Osteoblast (primary cell): Measurements from ENCODE around the gene TMSB4X. TPM values are rescaled to one million over a fixed set of nuclear protein-coding genes. Genes with fewer than 3 reads are reported as not detected.

Experiments used
- DNase-seq: peaks from one replicate; pipeline ENCODE4 v3.0.0; 2011; ENCODE audit warnings: low spot score, mixed read lengths; ENCODE audit not compliant: insufficient read length; ENCODE audit errors: missing footprints
- H2AFZ ChIP-seq: 2 replicates; pipeline ENCODE4 v1.6.0; 2011; ENCODE audit warnings: mild to moderate bottlenecking, low read length
- H3K27ac ChIP-seq: 2 replicates; pipeline ENCODE4 v1.5.1; 2011; ENCODE audit warnings: mild to moderate bottlenecking, low read depth, low read length, moderate library complexity
- H3K27me3 ChIP-seq: 2 replicates; pipeline ENCODE4 v1.6.0; 2012; ENCODE audit warnings: mild to moderate bottlenecking, control low read depth, inconsistent platforms, low read length, moderate library complexity; ENCODE audit not compliant: insufficient read depth
- H3K36me3 ChIP-seq: 2 replicates; pipeline ENCODE4 v1.5.1; 2011; ENCODE audit warnings: mild to moderate bottlenecking, low read length, control low read depth, moderate library complexity; ENCODE audit not compliant: insufficient read depth
- H3K4me1 ChIP-seq: 2 replicates; pipeline ENCODE4 v1.5.1; 2011; ENCODE audit warnings: mild to moderate bottlenecking, low read length, control low read depth, moderate library complexity; ENCODE audit not compliant: insufficient read depth
- H3K4me2 ChIP-seq: 2 replicates; pipeline ENCODE4 v1.6.0; 2011; ENCODE audit warnings: mild to moderate bottlenecking, low read length; ENCODE audit not compliant: insufficient read depth
- H3K4me3 ChIP-seq: fragments of 200-600 bp; sonication (generic); 3 replicates; pipeline ENCODE4 v1.5.1; 2012; ENCODE audit warnings: mild to moderate bottlenecking, low read length, inconsistent platforms; ENCODE audit not compliant: insufficient read depth
- H3K79me2 ChIP-seq: 2 replicates; pipeline ENCODE4 v1.6.0; 2012; ENCODE audit warnings: mild to moderate bottlenecking, low read length, control low read depth, inconsistent platforms; ENCODE audit not compliant: insufficient read depth
- H3K9me3 ChIP-seq: 2 replicates; pipeline ENCODE4 v1.5.1; 2011; ENCODE audit warnings: low read depth, low read length, control low read depth
- H4K20me1 ChIP-seq: 2 replicates; pipeline ENCODE4 v1.6.0; 2012; ENCODE audit warnings: mild to moderate bottlenecking, low read length, control low read depth; ENCODE audit not compliant: insufficient read depth
- total RNA-seq: library from RNA; depleted of rRNA; stranded (reverse); fragments of >200 nt; gene quantifications from 2 replicates; pipeline ENCODE4 v1.2.3, GENCODE V29; 2012
- TF ChIP-seq, protein P1 (sequence below): IDR thresholded peaks from 2 replicates; pipeline ENCODE4 v1.5.1; 2011; ENCODE audit warnings: mild to moderate bottlenecking, low read depth, low read length, moderate library complexity; ENCODE audit errors: extremely low read depth

Gene TMSB4X
- total RNA-seq, 1 donor, result 5,120 TPM

DNA sequence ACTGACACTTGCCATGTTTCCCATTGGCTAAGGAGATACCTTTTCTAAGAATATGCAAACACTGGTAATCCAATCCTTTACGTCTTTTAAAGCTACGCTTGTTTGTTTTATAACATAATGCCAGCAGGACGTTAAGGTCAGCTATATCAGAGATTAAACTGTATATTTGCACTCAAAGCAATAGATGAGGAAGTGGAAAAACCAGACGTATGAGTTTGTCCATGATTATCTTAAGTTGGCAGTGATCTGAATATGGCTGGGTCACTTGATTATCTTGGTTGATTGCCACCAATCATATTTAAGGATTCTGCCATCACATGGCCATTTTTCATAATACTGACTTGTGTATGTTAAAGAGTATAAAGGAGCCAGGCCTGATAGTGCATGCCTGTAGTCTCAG lies 19.4 kb downstream of the TMSB4X start:
- DNase-seq, result no peak

DNA sequence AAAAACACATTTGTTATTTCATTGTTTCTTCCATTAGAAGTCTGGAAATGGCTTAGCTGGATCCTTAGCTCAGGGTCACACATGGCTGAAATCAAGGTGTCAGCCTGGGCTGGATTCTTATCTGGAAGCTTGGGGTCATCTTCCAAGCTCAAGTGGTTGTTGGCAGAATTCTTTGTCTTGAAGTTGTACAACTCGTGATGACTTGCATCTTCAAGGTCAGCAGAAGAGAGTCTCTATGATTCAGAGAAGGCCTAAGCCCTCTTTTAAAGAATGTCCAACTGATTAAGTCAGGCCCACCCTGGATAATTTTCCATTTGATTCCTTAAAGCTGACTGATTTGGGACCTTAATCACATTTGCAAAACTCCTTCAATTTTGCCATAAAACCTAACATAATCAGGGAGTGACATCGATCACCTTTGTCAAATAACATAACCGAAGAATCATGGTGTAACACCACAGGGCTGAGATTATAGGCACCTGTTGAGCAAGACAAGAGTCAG lies 22.1 kb downstream of the TMSB4X start:
- no peaks in the 10 kb centered on the region for H3K27me3 ChIP-seq
- peaks cover 21% of the 10 kb centered on the region for H3K4me1 ChIP-seq
- no peak overlapping the region for H3K4me3 ChIP-seq
- H2AFZ ChIP-seq, result no peak overlapping the region
- H3K79me2 ChIP-seq, result no peaks in the 10 kb centered on the region
- no peaks in the 10 kb centered on the region for H4K20me1 ChIP-seq
- H3K4me2 ChIP-seq, result no peak overlapping the region
- TF ChIP-seq, protein P1, sequence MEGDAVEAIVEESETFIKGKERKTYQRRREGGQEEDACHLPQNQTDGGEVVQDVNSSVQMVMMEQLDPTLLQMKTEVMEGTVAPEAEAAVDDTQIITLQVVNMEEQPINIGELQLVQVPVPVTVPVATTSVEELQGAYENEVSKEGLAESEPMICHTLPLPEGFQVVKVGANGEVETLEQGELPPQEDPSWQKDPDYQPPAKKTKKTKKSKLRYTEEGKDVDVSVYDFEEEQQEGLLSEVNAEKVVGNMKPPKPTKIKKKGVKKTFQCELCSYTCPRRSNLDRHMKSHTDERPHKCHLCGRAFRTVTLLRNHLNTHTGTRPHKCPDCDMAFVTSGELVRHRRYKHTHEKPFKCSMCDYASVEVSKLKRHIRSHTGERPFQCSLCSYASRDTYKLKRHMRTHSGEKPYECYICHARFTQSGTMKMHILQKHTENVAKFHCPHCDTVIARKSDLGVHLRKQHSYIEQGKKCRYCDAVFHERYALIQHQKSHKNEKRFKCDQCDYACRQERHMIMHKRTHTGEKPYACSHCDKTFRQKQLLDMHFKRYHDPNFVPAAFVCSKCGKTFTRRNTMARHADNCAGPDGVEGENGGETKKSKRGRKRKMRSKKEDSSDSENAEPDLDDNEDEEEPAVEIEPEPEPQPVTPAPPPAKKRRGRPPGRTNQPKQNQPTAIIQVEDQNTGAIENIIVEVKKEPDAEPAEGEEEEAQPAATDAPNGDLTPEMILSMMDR, result no peak
- no peak for DNase-seq
- H3K36me3 ChIP-seq, result no peaks in the 10 kb centered on the region
- no peaks in the 10 kb centered on the region for H3K9me3 ChIP-seq
- H3K27ac ChIP-seq, result no peak overlapping the region

More for the DNA sequence above, 19.4 kb downstream of the TMSB4X start:
- H2AFZ ChIP-seq, result no peak overlapping the region
- H3K27ac ChIP-seq, result no peak overlapping the region
- H4K20me1 ChIP-seq, result no peaks in the 10 kb centered on the region
- H3K79me2 ChIP-seq, result no peaks in the 10 kb centered on the region
- no peaks in the 10 kb centered on the region for H3K36me3 ChIP-seq
- H3K4me3 ChIP-seq, result no peak overlapping the region
- no peaks in the 10 kb centered on the region for H3K9me3 ChIP-seq
- H3K27me3 ChIP-seq, result no peaks in the 10 kb centered on the region
- TF ChIP-seq, protein P1, result no peak
- H3K4me2 ChIP-seq, result no peak overlapping the region
- peaks cover 4% of the 10 kb centered on the region for H3K4me1 ChIP-seq

DNA sequence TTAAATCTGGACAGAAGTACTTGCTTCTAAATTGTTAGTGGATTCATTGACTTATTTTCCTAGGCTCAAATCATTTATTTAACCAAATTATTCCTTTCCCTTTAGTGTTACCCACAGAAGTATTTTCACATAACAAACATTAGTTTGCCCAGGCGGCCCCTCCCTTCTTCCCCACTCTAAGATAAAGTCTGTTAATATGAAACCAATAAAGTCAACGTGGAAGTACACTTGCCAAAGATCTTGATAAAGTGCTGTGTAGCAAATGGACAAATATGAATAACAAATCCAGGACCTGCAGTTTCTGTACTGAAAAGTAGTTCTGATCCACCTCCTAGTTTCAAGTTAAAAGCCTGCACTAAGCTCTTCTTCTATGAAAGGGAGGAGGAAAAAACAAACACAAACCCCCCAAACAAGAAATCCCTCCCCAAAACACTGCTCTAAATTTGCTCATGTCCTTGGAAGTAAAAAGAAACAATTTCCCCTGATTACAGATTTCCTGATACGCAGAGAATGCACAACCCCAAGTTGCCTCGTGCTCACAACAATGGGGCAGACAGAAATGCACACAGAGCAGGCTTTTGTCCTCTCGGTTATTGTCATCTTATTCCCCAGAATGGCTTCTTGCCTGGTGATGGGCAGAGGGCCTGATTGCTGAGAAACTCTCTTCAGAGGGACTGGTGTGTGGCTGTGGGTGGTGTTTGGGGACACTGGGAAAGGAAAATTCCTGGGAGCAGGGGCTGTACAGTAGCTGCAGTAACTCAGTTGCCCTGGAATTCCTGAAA lies 23.2 kb downstream of the TMSB4X start:
- Histone ChIP-seq H3K4me3 (no peak overlapping the region), H3K27me3 (no peaks in the 10 kb centered on the region), H3K4me2 (no peak overlapping the region), H3K36me3 (no peaks in the 10 kb centered on the region), H4K20me1 (no peaks in the 10 kb centered on the region), H3K27ac (no peak overlapping the region), H3K79me2 (no peaks in the 10 kb centered on the region), H3K9me3 (no peaks in the 10 kb centered on the region), H3K4me1 (peaks cover 21% of the 10 kb centered on the region), H2AFZ (peak overlapping the region; percentile 75)
- DNase-seq, result no peak
- TF ChIP-seq, protein P1, result no peak

DNA sequence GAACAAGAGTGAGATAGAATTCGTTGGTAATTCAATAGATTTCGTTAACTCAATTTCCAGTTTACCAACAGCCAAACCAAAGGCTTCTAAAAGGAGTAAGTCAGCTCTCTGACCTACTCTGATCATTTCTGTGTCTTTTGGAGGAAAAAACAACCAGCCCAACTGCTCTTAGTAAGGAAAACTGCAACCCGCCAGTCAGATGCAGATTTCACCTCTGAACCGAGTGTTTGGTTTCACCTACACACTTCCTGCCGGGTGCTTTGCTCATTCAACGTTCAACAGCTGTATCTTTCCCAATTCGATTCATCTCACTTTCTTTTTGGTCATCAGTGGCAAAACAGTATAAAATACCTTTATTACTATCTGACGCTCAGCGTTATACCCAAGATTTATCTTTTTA lies 24.5 kb downstream of the TMSB4X start:
- DNase-seq, result no peak
- H3K27ac ChIP-seq, result no peak overlapping the region
- no peaks in the 10 kb centered on the region for H3K79me2 ChIP-seq
- H3K4me3 ChIP-seq, result no peak overlapping the region
- TF ChIP-seq, protein P1, result no peak
- no peaks in the 10 kb centered on the region for H3K9me3 ChIP-seq
- H3K36me3 ChIP-seq, result no peaks in the 10 kb centered on the region
- peak overlapping the region; percentile 48 for H2AFZ ChIP-seq
- no peaks in the 10 kb centered on the region for H3K27me3 ChIP-seq
- H3K4me2 ChIP-seq, result peak overlapping the region; percentile 26
- H4K20me1 ChIP-seq, result no peaks in the 10 kb centered on the region
- H3K4me1 ChIP-seq, result peaks cover 21% of the 10 kb centered on the region
